ENCODE data around the gene CFAP161.
"Not testable (repeated sequence)": the region's sequence is repeated elsewhere in the genome, so short reads cannot be mapped to it uniquely, and the experiment has no call there.

The CFAP161 gene

GRCh38 chr15:81107889-81108288, 26.2 kb upstream of the CFAP161 start:
- DNase-seq (ENCODE audit: low read depth in 2 of 2), result no peak

- no peak for DNase-seq (ENCODE audit: low read depth in 2 of 2)
These were observed 25.6 kb upstream of the CFAP161 start for GRCh38 chr15:81108427-81108826.

GRCh38 chr15:81111018-81111417, 23.1 kb upstream of the CFAP161 start:
- DNase-seq (ENCODE audit: low read depth in 2 of 2), result no peak

- DNase-seq (ENCODE audit: low read depth in 2 of 2), result no peak
These were observed 22.3 kb upstream of the CFAP161 start for GRCh38 chr15:81111510-81112470.

- no peak for DNase-seq (ENCODE audit: low read depth in 2 of 2)
These were observed 20.8 kb upstream of the CFAP161 start for GRCh38 chr15:81113204-81113657.

- no peak for DNase-seq (ENCODE audit: low read depth in 2 of 2)
These were observed 20.2 kb upstream of the CFAP161 start for GRCh38 chr15:81113861-81114291.

- no peak for DNase-seq (ENCODE audit: low read depth in 2 of 2)
These were observed 18.8 kb upstream of the CFAP161 start for GRCh38 chr15:81115054-81115939.

GRCh38 chr15:81117136-81117535, 16.9 kb upstream of the CFAP161 start:
- DNase-seq (ENCODE audit: low read depth in 2 of 2), result no peak

- DNase-seq (ENCODE audit: low read depth in 2 of 2), result no peak
These were observed 16.5 kb upstream of the CFAP161 start for GRCh38 chr15:81117581-81117980.

- no peak for DNase-seq (ENCODE audit: low read depth in 2 of 2)
These were observed 15.7 kb upstream of the CFAP161 start for GRCh38 chr15:81118361-81118760.

GRCh38 chr15:81120069-81120468, 14.0 kb upstream of the CFAP161 start:
- no peak for DNase-seq (ENCODE audit: low read depth in 2 of 2)

- no peak for DNase-seq (ENCODE audit: low read depth in 2 of 2)
These were observed 7.2 kb upstream of the CFAP161 start for GRCh38 chr15:81126892-81127291.

GRCh38 chr15:81141478-81141877, 7.4 kb downstream of the CFAP161 start:
- not testable (repeated sequence) for DNase-seq (ENCODE audit: low read depth in 2 of 2)

- no peak for DNase-seq (ENCODE audit: low read depth in 2 of 2)
These were observed 11.9 kb downstream of the CFAP161 start for GRCh38 chr15:81146006-81146405.

GRCh38 chr15:81146466-81146865, 12.4 kb downstream of the CFAP161 start:
- no peak for DNase-seq (ENCODE audit: low read depth in 2 of 2)

- no peak for DNase-seq (ENCODE audit: low read depth in 2 of 2)
These were observed 17.3 kb downstream of the CFAP161 start for GRCh38 chr15:81151389-81151788.

- DNase-seq (ENCODE audit: low read depth in 2 of 2), result no peak
These were observed 18.3 kb downstream of the CFAP161 start for GRCh38 chr15:81152339-81152738.

- DNase-seq (ENCODE audit: low read depth in 2 of 2), result no peak
These were observed 18.7 kb downstream of the CFAP161 start for GRCh38 chr15:81152799-81153198.

- no peak for DNase-seq (ENCODE audit: low read depth in 2 of 2)
These were observed 21.5 kb downstream of the CFAP161 start for GRCh38 chr15:81155375-81156218.

GRCh38 chr15:81156324-81156723, 22.3 kb downstream of the CFAP161 start:
- DNase-seq (ENCODE audit: low read depth in 2 of 2), result no peak

GRCh38 chr15:81157195-81157938, 23.3 kb downstream of the CFAP161 start:
- DNase-seq (ENCODE audit: low read depth in 2 of 2), result no peak
